Breast epithelium (tissue), 4 donors: ENCODE data around the gene CRYBA1. TPM values are rescaled to one million over a fixed set of nuclear protein-coding genes. Genes with fewer than 3 reads are reported as not detected.
"Not testable (repeated sequence)": the region's sequence is repeated elsewhere in the genome, so short reads cannot be mapped to it uniquely, and the experiment has no call there.

Experiments used
- DNase-seq, 2 donors: peaks; one replicate each; pipeline ENCODE4 v3.0.0-alpha.2; 2019; ENCODE audit warnings: low spot score in 2 of 2
- H3K27ac ChIP-seq, 2 donors: fragments of 200-600 bp; sonication (generic) in 1 of 2; one replicate each; pipeline ENCODE4 v1.5.1; 2016 to 2019; ENCODE audit warnings: mild to moderate bottlenecking in 1 of 2
- H3K27me3 ChIP-seq, 2 donors: fragments of 200-600 bp; sonication (generic) in 1 of 2; one replicate each; pipeline versions ENCODE4 v1.5.1 to v1.6.0; 2017 to 2019; ENCODE audit warnings: control low read depth in 1 of 2, mild to moderate bottlenecking in 1 of 2
- H3K36me3 ChIP-seq: fragments of 200-600 bp; one replicate; pipeline ENCODE4 v1.5.1; 2019
- H3K4me1 ChIP-seq, 2 donors: fragments of 200-600 bp; sonication (generic); one replicate each; pipeline ENCODE4 v1.5.1; 2016 to 2019; ENCODE audit warnings: control low read depth in 1 of 2
- H3K4me3 ChIP-seq, 3 donors: fragments of 200-600 bp; sonication (generic); 1 replicate in 2 of 3; 2 replicates in 1 of 3; pipeline ENCODE4 v1.5.1; 2016 to 2019; ENCODE audit warnings: mild to moderate bottlenecking in 3 of 3, moderate library complexity in 2 of 3
- H3K9me3 ChIP-seq, 2 donors: fragments of 200-600 bp; sonication (generic) in 1 of 2; one replicate each; pipeline ENCODE4 v1.5.1; 2016 to 2019; ENCODE audit warnings: control low read depth in 1 of 2
- POLR2A ChIP-seq: fragments of 450-650 bp; IDR thresholded peaks from one replicate; pipeline ENCODE4 v1.6.1; 2016; ENCODE audit warnings: antibody characterized with exemption, mild to moderate bottlenecking, moderate library complexity
- POLR2AphosphoS5 ChIP-seq, 3 donors: sonication (generic); formaldehyde crosslinking; IDR thresholded peaks; one replicate each; pipeline ENCODE4 v1.6.1; 2017; ENCODE audit warnings: antibody characterized with exemption in 3 of 3
- intact Hi-C: fragments of 100-400 bp; cut with DNase I; formaldehyde crosslinking; loops from one replicate; pipeline ENCODE4 v1.15.1; 2023; ENCODE audit warnings: low total_unique reads
- total RNA-seq, 3 donors: library from RNA; depleted of rRNA; stranded (reverse); fragments of >200 nt; gene quantifications; one replicate each; pipeline ENCODE4 v1.1.0, GENCODE V29; 2016
- TF ChIP-seq, protein P1 (sequence below), 3 donors: fragments of 450-650 bp; IDR thresholded peaks; one replicate each; pipeline ENCODE4 v1.5.1; 2016 to 2017; ENCODE audit warnings: antibody characterized with exemption in 3 of 3, mild to moderate bottlenecking in 3 of 3, moderate library complexity in 3 of 3

Gene CRYBA1
- total RNA-seq, 3 donors from 2014 or later = not detected

DNA sequence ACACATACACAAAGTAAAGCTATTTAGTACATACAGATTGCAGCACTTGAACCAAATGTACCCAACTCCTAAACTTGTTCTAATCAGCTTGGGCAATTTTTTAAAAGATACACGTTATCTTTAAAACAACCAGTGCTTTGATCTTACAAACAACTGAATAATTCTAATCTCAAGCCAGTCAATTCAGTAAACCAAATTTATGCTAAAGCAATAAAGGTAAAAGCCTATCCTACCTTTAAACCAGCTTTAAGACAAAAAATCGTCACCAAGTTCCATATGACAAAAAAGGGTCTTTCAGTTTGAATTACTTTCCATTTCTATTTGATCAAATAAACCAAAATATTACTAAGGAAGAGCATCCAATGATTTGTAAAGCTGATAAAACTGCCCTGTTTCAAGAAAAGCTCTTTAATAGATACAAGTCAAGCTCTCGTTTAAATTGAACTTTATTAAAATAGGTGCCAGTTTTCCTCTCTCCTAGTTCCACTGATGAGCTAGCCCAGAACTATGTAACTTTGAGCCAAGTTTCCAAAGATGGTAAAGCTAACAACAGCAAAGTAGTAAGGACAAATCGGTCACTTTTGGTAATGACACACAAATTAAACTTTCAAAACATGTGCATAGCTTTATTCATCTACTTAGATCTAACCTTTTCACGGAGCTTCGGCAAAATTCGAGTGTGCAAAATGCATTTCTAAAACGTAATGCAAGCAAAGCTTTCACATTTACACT, 10.2 kb downstream of the CRYBA1 start:
- H3K27me3 ChIP-seq = no peaks in the 10 kb centered on the region
- TF ChIP-seq, protein P1, sequence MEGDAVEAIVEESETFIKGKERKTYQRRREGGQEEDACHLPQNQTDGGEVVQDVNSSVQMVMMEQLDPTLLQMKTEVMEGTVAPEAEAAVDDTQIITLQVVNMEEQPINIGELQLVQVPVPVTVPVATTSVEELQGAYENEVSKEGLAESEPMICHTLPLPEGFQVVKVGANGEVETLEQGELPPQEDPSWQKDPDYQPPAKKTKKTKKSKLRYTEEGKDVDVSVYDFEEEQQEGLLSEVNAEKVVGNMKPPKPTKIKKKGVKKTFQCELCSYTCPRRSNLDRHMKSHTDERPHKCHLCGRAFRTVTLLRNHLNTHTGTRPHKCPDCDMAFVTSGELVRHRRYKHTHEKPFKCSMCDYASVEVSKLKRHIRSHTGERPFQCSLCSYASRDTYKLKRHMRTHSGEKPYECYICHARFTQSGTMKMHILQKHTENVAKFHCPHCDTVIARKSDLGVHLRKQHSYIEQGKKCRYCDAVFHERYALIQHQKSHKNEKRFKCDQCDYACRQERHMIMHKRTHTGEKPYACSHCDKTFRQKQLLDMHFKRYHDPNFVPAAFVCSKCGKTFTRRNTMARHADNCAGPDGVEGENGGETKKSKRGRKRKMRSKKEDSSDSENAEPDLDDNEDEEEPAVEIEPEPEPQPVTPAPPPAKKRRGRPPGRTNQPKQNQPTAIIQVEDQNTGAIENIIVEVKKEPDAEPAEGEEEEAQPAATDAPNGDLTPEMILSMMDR (IDR thresholded peaks at IDR 0.05) = no peak
- TF ChIP-seq POLR2A (no peak), POLR2AphosphoS5 (IDR thresholded peaks at IDR 0.05) (no peak)
- no peak for DNase-seq
- no peaks in the 10 kb centered on the region for H3K4me1 ChIP-seq
- H3K4me3 ChIP-seq = no peak overlapping the region
- H3K36me3 ChIP-seq = no peaks in the 10 kb centered on the region
- no peaks in the 10 kb centered on the region for H3K9me3 ChIP-seq
- peak overlapping the region; percentile 5 to 34 for H3K27ac ChIP-seq
- intact Hi-C loops = no loop called here

DNA sequence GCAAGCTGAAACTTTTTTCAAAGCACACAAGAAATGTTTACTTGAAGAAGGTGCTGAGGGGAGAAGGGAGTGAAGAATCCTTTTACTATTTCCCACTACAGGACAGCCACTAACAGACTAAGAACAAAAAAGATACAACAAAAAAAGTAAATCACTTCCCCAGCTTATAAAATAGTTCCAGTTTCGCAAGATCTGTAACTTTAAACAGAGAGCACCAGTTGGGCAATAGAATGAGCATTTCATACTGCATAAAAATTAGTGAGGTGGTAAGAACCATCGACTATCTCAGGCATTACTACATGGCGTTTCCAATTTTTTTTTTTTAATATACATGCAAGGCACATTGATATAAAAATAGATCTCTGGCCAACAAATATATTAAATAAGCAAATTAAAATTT, 11.1 kb downstream of the CRYBA1 start:
- intact Hi-C loops = no loop called here
- Histone ChIP-seq H3K36me3 (no peaks in the 10 kb centered on the region), H3K9me3 (no peaks in the 10 kb centered on the region), H3K4me3 (no peak overlapping the region), H3K4me1 (no peaks in the 10 kb centered on the region), H3K27me3 (no peaks in the 10 kb centered on the region), H3K27ac (no peak overlapping the region)
- no peak for DNase-seq
- TF ChIP-seq POLR2A (no peak), POLR2AphosphoS5 (IDR thresholded peaks at IDR 0.05) (no peak)
- TF ChIP-seq, protein P1 (IDR thresholded peaks at IDR 0.05) = no peak

- DNase-seq = no peak
- no peaks in the 10 kb centered on the region for H3K4me1 ChIP-seq
- no peaks in the 10 kb centered on the region for H3K9me3 ChIP-seq
- intact Hi-C loops = no loop called here
- TF ChIP-seq, protein P1 (IDR thresholded peaks at IDR 0.05) = no peak
- TF ChIP-seq POLR2A (no peak), POLR2AphosphoS5 (IDR thresholded peaks at IDR 0.05) (no peak)
- H3K36me3 ChIP-seq = peaks cover 4% of the 10 kb centered on the region
- H3K27ac ChIP-seq = no peak overlapping the region
- H3K4me3 ChIP-seq = no peak overlapping the region
- no peaks in the 10 kb centered on the region for H3K27me3 ChIP-seq
These were observed 17.3 kb downstream of the CRYBA1 start for GRCh38 chr17:29263916-29264315.

- H3K27ac ChIP-seq, DNase-seq, H3K36me3 ChIP-seq, H3K9me3 ChIP-seq, intact Hi-C loops, H3K4me3 ChIP-seq, H3K27me3 ChIP-seq, H3K4me1 ChIP-seq: not testable (repeated sequence)
These were observed 25.3 kb downstream of the CRYBA1 start for GRCh38 chr17:29271980-29272379.

DNA sequence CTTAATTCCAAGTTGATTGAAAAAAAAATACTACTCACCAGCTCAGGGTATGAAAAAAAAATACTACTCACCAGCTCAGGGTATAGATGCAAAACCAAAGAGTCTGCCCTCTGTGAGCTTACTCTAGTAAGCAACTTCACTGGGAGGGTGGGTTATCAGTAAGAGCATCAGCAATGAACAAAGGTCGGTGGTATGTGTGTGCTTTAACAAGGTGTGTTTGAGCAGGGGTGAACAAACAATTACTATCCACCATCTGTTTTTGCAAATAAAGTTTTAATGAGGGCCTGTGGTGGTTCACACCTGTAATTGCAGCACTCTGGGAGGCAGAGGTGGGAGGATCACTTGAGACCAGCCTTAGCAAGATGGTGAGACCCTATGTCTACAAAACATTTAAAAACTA, 27.3 kb downstream of the CRYBA1 start:
- intact Hi-C loops = no loop called here
- H3K27me3 ChIP-seq = no peaks in the 10 kb centered on the region
- H3K27ac ChIP-seq = no peak overlapping the region
- no peaks in the 10 kb centered on the region for H3K36me3 ChIP-seq
- TF ChIP-seq POLR2A = no peak
- no peak for TF ChIP-seq POLR2AphosphoS5 (IDR thresholded peaks at IDR 0.05)
- TF ChIP-seq, protein P1 (IDR thresholded peaks at IDR 0.05) = no peak
- H3K4me1 ChIP-seq = peaks cover 0 to 14% of the 10 kb centered on the region in 2 donors
- no peaks in the 10 kb centered on the region for H3K9me3 ChIP-seq
- no peak overlapping the region for H3K4me3 ChIP-seq
- DNase-seq = no peak
